GM21447 (cell line): Measurements from ENCODE around the gene GBGT1.
"Not testable (repeated sequence)": the region's sequence is repeated elsewhere in the genome, so short reads cannot be mapped to it uniquely, and the experiment has no call there.

ENCODE experiments used
- ATAC-seq: cut with Tn5 transposase; IDR thresholded peaks from one replicate; pipeline ENCODE4 v1.9.1; 2021; ENCODE audit not compliant: unreplicated experiment

The GBGT1 gene

DNA sequence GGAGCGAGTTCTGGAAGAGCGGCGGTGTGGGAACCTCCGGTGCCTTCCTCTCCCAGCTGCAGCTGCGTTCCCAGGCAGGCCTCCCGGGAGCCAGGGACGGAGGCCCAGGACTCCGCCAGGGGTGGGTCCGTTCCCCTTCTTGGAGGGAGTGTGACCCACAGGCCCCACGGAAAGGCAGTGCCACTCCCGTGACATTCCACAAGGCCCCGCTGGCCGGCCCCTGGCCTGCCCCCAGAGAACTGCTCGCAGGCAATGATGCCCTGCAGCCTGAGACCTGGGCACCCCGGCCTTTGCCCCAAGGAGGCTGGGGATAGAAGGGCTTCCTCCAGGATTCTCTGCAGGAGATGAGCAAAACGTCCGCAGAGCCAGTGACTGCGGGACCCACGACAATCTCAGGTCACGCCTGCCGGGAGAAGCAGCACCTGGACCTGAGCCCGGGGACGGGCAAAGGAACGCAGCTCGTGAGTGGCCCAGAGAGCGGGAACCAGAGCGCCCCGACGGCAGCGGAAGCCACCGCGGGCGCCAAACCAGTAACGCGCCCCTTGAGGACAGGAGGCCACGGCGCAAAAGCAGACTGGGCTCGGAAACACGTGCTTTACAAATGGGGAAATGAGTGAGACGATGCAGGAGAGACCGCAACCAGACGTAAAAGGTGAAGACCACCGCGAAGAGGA is 36.1 kb upstream of the GBGT1 start:
- ATAC-seq, result no peak

DNA sequence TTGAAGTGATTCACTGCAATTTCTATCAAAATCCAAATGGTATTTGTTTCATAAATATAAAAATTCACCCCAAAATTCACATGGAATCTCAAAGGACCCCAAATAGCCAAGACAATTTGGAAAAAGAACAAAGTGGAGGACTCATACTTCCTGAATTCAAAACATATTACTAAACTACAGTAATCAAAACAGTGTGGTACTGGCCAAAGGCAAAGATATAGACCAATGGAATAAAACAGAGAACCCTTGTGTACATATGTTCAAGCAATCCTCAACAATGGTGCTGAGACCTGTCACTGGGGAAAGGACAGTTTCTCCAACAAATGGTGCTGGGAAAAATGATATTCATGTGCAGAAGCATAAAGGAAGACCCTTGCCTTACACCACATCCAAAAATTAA is 31.3 kb upstream of the GBGT1 start:
- no peak for ATAC-seq

DNA sequence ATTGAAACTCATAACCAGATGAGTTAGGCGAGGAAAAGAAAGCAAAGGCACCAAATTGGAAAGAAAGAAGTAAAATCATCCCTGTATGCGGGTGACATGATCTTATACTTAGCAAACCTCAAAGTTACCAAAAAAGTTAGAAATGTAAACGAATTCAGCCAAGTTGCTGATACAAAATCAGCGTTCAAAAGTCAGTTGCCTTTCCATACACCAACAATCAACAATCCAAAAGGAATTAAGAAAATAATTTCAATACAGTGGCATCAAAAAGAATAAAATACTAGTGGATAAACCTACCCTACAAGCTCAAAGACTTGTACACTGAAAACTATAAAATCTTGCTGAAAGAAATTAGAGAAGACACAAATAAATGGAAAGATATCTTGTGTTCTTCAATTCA is 30.9 kb upstream of the GBGT1 start:
- ATAC-seq, result no peak

DNA sequence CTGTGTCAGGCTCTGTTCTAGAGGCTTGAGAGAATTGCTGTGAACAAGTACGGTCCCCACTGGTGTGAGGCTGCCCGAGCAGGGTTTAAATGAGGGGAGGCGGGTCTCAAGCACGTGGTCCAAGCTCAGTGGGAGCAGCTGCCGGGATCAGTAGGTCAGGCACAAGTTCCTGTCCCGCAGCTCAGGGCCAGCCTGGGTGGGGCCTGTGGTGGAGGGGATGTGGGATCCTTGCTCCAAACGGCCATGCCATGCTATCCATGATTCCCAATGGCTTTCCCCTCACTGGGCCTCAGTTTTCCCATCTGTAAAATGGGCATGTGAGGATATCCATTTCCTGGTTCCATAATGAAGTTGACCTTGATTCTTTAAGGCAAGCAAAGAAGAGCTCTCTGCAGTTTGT is 28.3 kb upstream of the GBGT1 start:
- no peak for ATAC-seq

DNA sequence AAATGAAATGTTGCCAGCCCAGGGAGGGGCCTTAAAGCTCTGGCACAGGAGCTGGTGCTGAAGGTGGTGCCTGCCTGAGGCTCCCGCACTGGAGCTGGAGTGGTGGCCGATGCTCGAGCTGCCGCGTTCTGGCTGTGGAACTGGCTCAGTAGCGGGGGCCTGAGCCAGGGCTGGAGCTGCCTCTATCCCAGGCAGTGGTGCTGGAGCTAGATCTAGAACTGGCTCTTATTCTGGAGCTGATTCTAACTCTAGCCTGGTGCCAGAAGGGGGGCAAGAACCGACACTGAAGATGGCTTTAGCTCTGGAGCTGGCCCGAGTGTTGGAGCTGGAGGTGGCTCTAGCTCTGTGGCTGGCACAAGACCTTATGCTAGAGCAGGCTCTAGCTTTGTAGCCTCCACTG is 26.1 kb upstream of the GBGT1 start:
- ATAC-seq, result no peak

DNA sequence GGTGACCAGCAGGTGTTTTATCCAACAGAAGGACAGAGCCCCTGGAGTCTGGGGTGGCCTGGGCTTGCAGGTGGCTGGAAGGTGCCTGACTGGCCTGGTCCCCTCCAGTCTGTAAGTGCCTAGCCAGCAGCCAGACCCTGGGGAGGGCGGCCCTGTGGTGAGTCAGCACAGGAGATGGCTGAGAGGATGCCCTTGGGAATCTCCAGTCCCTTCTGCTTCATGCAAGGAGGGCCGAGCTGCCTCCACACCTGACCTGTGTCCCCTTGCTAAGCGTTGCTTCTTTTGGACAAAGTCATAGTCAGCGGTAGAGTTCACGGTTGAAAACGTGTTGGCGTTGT is 25.1 kb upstream of the GBGT1 start:
- no peak for ATAC-seq

DNA sequence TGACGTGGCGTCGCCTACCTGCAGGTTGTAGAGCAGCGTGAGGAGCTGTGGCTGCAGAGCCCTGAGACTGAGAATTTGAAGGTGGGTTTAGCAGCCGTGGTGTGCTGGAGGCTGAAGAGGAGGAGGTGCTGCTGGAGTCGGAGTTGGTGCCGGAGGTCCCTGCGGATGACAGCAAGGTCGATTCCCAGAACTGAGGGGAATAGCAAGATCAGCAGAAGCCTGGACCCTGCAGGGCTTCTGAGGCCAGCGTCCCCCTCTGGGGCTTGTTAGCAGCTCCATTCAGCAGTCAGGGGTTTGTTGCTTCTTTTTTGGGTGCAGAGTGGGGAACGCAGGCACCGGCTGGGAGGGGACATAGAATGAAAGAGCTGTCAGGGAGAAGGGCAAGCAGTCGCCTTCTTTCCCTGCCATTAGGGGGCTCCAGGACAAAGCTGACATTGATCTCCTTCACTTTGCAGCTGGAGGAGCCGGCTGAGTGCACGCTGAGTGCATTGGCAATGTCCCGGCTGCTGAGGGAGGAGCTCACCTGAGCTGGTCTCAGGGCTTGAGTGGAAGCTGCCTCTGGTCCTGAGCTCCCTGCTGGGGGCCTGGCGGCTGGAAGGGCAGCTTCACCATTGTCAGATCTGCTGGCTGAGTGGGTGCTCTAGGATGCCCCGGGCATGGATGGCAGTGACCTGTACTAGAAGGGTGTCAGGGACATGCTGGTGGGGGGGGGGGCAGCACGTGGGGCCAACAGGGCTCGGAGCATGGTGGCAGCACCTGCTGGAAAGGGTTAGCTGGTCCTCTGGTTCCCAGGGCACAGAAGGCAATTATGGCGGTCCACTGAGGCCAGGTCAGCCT is 24.5 kb upstream of the GBGT1 start:
- ATAC-seq, result no peak

DNA sequence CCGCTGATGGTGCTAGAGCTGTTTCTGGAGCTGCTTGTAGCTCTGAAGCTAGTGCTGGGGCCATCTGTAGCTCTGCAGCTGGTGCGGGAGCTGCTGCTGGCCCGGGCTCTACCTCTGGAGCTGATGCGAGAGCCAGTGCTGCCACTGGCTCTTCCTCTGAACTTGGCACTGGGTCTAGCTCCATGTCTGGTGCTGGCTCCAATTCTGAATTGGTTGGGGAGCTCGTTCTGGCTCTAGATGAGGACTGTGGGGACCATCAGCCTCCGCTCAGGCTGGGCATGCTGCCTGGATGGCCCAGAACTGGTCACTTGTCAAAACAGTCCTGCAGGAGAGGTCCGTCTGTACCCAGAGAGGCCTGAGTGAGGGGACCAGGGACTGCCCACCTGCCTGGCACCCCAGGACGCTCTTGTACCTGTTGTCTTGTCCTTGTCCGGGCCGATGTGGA is 23.9 kb upstream of the GBGT1 start:
- no peak for ATAC-seq

DNA sequence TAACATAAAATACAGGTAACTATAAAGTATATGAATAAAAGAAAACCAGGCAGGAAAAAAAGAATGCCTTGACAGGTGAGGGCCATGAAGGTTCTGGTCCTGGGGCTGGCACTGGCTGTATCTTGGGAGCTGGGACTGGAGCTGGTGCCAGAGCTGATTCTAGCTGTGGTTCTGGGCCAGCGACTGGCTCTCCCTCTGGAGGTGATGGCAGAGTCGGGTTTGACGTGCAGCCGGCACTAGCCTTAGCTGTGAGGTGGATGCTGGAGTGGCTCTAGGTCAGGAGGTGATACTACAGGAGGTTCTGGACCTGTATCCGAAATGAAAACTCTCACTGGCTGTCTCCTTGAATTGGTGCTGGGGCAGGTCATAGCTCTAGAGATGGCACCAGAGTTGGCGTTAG is 23.0 kb upstream of the GBGT1 start:
- ATAC-seq, result no peak

DNA sequence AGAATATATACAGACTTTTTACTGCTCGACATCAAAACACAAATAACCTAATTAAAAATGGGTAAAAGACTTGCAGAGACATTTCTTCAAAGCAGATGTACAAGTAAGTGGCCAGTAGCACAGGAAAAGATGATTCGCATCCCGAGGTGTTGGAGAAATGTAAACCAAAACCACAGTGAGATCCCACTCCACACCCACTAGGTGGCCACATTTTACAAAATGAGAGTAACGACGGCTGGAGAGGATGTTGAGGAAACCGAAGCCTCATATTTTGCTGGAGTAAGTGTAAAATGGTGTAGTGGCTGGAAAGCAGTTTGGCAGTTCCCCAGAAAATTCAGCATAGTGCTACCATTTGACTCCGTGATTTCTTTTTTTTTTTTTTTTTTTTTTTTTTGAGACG is 21.3 kb upstream of the GBGT1 start:
- ATAC-seq, result no peak

DNA sequence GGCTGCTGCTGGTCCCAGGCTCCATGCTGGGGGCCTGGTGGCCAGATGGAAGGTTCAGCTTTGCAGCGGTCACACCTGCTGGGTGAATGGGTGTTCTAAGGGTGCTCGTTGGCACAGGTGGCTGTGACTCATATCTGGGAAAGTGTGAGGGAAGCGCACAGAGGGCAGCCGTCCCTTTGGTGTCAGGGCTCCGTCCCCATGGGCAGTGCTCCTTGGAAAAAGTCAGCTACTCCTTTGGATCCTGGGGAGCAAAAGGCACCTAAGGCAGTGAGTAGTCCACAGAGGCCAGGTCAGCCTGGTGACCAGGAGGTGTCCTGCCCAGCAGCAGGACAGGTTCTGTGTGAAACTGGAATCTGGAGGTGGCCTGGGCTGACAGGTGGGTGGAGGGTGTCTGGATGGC is 18.4 kb upstream of the GBGT1 start:
- no peak for ATAC-seq

DNA sequence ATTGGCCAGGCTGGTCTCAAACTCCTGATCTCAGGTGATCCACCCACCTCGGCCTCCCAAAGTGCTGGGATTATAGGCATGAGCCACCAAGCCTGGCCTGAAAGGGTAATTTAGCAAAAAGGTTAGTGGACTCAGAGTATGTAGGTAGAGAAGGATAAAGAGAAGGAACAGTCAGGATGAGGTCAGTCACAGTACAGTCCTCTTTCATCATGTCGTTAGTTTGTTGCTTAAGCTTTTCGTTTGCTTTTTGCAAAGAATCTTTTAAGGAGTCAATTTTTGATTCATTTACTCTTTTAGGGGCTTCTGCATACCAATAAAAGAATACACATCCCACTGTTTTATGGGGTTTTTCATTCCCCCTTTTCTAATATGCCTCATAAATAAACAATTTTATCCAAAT is 17.8 kb upstream of the GBGT1 start:
- ATAC-seq, result no peak

DNA sequence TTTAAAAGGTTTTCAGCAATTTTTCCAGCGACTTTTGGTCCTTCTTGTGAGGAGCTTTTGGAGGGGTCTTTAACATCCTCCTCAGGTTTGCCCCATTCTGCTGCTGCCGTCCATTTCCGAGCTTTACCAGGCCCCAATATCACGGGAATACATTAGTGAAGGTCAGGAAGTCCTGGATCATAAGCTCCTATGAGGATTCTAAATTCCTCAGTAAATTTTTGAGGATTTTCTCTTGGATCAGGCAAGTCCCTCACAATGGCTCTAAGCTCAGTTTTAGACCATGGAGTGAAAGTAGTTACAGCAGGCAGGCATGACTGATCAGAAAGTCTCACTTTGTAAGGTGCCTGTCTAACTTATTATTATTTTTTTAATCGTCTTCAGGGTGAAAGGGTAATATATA is 17.2 kb upstream of the GBGT1 start:
- no peak for ATAC-seq

DNA sequence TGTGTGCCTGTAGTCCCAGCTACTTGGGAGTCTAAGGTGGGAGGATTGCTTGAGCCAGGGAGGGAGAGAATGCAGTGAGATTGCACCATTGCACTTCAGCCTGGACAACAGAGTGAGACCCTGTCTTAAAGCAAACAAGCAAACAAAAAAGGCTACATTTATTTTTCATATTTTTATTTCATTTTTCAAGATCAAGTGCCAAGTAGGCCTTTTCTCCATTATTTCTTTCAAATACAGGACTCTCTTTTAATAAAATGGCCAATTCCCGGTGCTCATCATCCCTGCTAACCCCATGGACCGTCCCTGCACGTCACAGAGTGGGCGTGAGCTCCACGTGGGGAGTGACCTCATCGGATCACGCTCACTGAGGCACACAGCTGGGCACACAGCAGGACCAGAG is 9.3 kb upstream of the GBGT1 start:
- ATAC-seq, result no peak

DNA sequence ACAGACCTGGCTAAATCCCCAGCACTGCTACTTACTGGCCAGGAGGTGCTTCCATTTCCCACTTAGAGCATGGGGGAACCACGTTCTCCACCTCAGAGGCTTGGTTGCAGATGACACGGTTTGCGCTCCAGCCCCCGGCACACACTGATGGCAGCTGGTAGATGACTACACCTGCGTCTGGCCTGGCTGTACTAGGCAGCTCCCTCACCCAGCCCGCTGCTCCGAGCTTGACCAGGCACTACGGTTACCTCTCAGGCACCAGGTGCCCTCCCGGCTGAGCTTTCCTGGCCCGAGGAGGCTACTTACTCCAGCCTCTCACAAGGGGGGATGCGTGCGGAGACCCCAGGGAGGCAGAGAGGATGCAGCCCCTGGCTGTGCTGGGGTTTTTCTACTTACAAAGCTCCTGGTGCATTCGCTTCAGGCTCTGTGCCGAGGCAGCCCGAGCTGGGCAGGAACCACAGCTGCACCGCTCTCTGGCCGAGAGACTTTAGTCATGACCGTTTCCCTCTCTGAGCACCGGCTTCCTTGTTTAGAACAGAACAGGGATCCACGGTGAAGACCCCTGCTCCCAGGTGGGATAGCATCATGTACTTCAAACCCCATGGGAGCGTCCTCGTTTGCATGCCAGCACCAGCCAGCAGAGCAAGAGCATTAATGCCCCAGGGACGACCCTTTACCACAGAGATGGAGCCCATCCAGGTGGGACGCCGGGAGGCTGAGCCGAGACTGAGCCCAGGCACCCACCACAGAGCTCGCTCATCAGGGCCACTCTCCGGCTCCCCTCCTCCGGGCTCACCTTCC is 7.6 kb upstream of the GBGT1 start:
- no peak for ATAC-seq

DNA sequence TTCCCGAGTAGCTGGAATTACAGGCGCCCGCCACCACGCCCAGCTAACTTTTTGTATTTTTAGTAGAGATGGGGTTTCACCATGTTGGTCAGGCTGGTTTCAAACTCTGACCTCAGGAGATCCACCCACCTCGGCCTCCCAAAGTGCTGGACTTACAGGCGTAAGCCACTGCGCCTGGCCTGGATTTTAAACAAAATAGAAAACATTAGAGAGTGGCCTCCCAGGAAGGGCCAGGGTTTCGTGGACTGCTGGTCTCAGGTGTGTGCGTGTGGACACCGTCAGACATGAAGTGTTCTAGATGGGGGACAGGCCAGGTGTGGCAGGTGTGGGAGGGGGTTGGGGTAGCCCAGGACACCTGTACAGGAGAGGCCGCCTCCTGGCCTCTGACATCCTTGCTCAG is 7.0 kb upstream of the GBGT1 start:
- ATAC-seq, result no peak

DNA sequence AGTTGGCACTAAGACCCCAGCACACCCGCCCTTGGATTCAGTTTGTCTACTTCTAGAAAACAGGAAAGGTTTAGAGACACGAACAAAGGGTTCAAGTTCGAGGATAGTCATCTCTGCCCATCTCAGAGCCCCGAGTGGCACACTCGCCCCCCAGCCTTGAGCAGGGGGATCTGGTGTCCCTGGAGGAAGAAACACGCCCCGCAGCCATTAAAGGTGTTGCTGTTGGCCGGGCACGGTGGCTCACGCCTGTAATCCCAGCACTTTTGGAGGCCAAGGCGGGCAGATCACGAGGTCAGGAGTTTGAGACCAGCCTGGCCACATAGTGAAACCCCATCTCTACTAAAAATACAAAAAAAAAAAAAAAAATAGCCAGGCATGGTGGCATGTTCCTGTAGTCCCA is 6.0 kb upstream of the GBGT1 start:
- not testable (repeated sequence) for ATAC-seq

DNA sequence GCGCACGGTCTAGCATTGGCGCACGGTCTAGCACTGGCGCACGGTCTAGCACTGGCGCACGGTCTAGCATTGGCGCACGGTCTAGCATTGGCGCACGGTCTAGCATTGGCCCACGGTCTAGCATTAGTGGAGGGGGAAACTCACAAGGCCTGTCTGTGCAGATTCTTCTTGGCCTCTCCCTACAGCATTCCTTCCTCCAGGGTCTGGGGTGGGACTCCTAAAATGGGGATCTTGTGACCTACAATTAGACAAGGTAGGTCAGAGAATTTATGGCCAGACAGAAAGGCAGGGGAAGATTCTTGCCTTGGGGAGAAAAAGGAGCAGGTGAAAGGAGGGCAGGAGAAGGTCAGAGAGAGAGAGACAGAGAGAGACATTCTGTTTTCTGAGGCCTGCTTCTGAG is 5.4 kb upstream of the GBGT1 start:
- no peak for ATAC-seq

DNA sequence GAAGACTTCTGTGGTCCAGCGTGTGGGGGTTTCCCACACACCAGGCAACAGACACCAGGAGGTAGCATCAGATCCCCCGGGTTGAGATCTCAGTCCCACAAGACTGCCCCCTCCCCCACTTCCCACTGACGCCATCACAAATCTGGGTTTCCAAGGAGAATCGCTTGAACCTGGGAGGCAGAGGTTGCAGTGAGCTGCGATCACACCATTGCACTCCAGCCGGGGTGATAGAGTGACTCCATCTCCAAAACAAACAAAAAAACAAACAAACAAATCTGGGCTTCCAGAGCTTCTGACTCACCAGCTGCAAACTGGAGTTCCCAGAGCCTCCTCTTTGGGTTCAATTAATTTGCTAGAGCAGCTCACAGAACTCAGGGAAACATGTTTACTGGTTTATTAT is 4.7 kb upstream of the GBGT1 start:
- ATAC-seq, result no peak

DNA sequence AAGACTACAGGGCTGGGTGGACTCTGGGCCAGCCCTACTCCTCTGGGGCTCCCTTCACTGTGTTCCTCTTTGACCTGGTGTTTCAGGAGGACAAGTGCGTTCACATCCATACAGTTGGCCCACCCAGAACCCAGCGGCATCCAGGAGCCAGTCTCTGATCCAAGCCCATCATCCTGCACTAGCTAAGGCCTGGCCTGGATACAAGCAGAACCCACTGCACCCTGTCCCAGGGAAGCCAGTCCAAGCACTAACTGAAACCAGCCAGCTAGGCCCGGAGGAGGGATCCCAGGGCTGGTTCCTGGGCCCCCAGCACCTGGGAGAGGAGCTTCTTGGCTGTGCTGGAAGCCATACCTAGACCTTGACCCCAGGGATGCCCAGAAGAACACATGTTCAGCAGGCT is 4.1 kb upstream of the GBGT1 start:
- no peak for ATAC-seq

DNA sequence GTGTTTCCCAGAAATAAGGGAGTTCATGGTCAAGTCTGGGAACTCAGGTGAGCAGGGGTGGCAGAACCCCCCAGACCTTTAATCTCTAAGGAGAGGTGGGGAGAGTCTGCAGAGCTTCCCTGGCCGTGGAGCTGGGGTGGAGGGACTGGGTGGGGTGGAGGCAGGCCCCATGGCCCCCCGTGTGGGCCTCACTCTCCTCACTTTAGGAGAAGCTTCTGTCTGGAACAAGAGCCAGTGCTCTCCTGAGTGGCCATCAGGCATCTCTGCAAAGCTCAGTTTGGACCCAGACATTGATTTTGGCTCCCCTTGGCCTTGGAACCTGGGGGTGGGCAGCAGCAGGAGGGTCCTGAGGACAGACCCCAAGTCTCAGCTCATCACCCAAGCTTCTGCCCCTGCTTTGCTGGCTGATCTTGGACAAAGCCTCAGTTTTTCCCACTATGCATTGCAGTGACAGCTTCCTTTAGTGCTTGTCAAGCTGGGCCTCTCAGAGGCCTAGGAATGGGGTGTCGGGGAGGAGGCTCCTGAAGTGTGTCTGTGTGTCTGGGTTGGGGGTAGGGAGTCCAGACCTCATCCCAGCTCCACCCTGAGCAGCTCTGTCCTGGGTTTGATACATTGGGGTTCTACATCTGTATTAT is 3.5 kb upstream of the GBGT1 start:
- ATAC-seq, result no peak

DNA sequence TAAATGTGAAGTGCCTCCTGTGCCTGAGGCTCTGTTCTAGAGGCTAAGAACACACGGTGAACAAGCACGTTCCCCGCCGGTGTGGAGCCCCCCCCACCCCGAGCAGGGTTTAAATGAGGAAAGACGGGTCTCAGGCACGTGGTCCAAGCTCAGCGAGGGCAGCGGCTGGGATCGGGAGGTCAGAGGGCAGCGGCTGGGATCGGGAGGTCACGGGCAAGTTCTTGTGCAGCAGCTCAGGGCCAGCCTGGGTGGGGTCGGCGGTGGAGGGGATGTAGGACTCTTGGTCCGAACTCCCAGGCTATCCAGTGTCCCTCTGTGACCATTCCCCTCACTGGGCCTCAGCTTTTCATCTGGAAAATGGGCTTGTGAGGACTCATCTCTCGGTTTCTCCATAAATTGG is 2.7 kb upstream of the GBGT1 start:
- no peak for ATAC-seq
